Measurements from ENCODE around the gene IGF2R. TPM values are rescaled to one million over a fixed set of nuclear protein-coding genes. Genes with fewer than 3 reads are reported as not detected.

IGF2R gene
- total RNA-seq, 4 donors from 2014 or later = 56.6 to 134 (median 108) TPM

- intact Hi-C loops (cut with DNase I; ENCODE audit: low total_unique reads) = no loop called here
- ATAC-seq = no peak
- no peak for DNase-seq
- H3K4me1 ChIP-seq = peaks cover 33 to 42% of the 10 kb centered on the region in 2 donors
- H3K36me3 ChIP-seq = peaks cover 0 to 58% of the 10 kb centered on the region in 2 donors
- in situ Hi-C loops (cut with MboI; ENCODE audit: low sequenced_read_pairs in 4 of 4) = loop anchor here in 1 of 4 donors (25.0 kb wide), 1 partner anchor 178 kb away; no protein-coding TSS in a partner anchor
- H3K27me3 ChIP-seq = no peaks in the 10 kb centered on the region
- H3K27ac ChIP-seq = peak overlapping the region in 2 of 4 donors; percentile 18 to 66
- H3K4me3 ChIP-seq = no peak overlapping the region
- H3K9me3 ChIP-seq = no peaks in the 10 kb centered on the region
- no peak for TF ChIP-seq POLR2A (IDR thresholded peaks at IDR 0.05)
- no peak for TF ChIP-seq CTCF (IDR thresholded peaks at IDR 0.05 in 4 of 5, conservative IDR thresholded peaks at IDR 0.05 in 1 of 5)
Observed at GRCh38 chr6:160040055-160040454, 71.2 kb downstream of the IGF2R start.

GRCh38 chr6:160040527-160041264 is 71.8 kb downstream of the IGF2R start:
- H3K27ac ChIP-seq = peak overlapping the region; percentile 63 to 77 (median 68)
- no peaks in the 10 kb centered on the region for H3K9me3 ChIP-seq
- DNase-seq (no peak), ATAC-seq (no peak)
- peaks cover 0 to 58% of the 10 kb centered on the region in 2 donors for H3K36me3 ChIP-seq
- no peaks in the 10 kb centered on the region for H3K27me3 ChIP-seq
- in situ Hi-C loops (cut with MboI; ENCODE audit: low sequenced_read_pairs in 4 of 4) (loop anchor here in 1 of 4 donors (25.0 kb wide), 1 partner anchor 178 kb away; no protein-coding TSS in a partner anchor), intact Hi-C loops (cut with DNase I; ENCODE audit: low total_unique reads) (no loop called here)
- TF ChIP-seq CTCF (IDR thresholded peaks at IDR 0.05 in 4 of 5, conservative IDR thresholded peaks at IDR 0.05 in 1 of 5) (no peak), POLR2A (IDR thresholded peaks at IDR 0.05) (no peak)
- H3K4me3 ChIP-seq = no peak overlapping the region
- peaks cover 33 to 42% of the 10 kb centered on the region in 2 donors for H3K4me1 ChIP-seq

- in situ Hi-C loops (cut with MboI; ENCODE audit: low sequenced_read_pairs in 4 of 4) = loop anchor here in 1 of 4 donors (25.0 kb wide), 1 partner anchor 179 kb away; no protein-coding TSS in a partner anchor
- peak; percentile 75 to 93 for ATAC-seq
- peaks cover 0 to 64% of the 10 kb centered on the region in 2 donors for H3K36me3 ChIP-seq
- DNase-seq = peak; percentile 76 to 90
- H3K27ac ChIP-seq = peak overlapping the region; percentile 63 to 77 (median 68)
- no peaks in the 10 kb centered on the region for H3K27me3 ChIP-seq
- no peak for TF ChIP-seq POLR2A (IDR thresholded peaks at IDR 0.05)
- TF ChIP-seq CTCF (IDR thresholded peaks at IDR 0.05 in 4 of 5, conservative IDR thresholded peaks at IDR 0.05 in 1 of 5) = peak in 4 of 5 experiments; percentile 26 to 47 (median 38)
- intact Hi-C loops (cut with DNase I; ENCODE audit: low total_unique reads) = no loop called here
- H3K4me1 ChIP-seq = peaks cover 26 to 37% of the 10 kb centered on the region in 2 donors
- no peaks in the 10 kb centered on the region for H3K9me3 ChIP-seq
- H3K4me3 ChIP-seq = no peak overlapping the region
Observed at GRCh38 chr6:160041608-160042007, 72.7 kb downstream of the IGF2R start.

- no peak for DNase-seq
- Histone ChIP-seq H3K27ac (peak overlapping the region; percentile 63 to 77 (median 68)), H3K4me3 (no peak overlapping the region), H3K4me1 (peaks cover 20 to 32% of the 10 kb centered on the region in 2 donors), H3K9me3 (no peaks in the 10 kb centered on the region), H3K36me3 (peaks cover 0 to 70% of the 10 kb centered on the region in 2 donors), H3K27me3 (no peaks in the 10 kb centered on the region)
- in situ Hi-C loops (cut with MboI; ENCODE audit: low sequenced_read_pairs in 4 of 4) = loop anchor here in 1 of 4 donors (25.0 kb wide), 1 partner anchor 180 kb away; no protein-coding TSS in a partner anchor
- ATAC-seq = peak; percentile 28 to 69
- intact Hi-C loops (cut with DNase I; ENCODE audit: low total_unique reads) = no loop called here
- TF ChIP-seq CTCF (IDR thresholded peaks at IDR 0.05 in 4 of 5, conservative IDR thresholded peaks at IDR 0.05 in 1 of 5) (no peak), POLR2A (IDR thresholded peaks at IDR 0.05) (no peak)
Observed at GRCh38 chr6:160042014-160042773, 73.3 kb downstream of the IGF2R start.

Data from gastrocnemius medialis (tissue), 4 donors.